ENCODE results near the gene GPRIN3. TPM values are rescaled to one million over a fixed set of nuclear protein-coding genes. Genes with fewer than 3 reads are reported as not detected.

GPRIN3 gene
- total RNA-seq, 1 experiment from 2014 or later = 7.6 TPM

DNA sequence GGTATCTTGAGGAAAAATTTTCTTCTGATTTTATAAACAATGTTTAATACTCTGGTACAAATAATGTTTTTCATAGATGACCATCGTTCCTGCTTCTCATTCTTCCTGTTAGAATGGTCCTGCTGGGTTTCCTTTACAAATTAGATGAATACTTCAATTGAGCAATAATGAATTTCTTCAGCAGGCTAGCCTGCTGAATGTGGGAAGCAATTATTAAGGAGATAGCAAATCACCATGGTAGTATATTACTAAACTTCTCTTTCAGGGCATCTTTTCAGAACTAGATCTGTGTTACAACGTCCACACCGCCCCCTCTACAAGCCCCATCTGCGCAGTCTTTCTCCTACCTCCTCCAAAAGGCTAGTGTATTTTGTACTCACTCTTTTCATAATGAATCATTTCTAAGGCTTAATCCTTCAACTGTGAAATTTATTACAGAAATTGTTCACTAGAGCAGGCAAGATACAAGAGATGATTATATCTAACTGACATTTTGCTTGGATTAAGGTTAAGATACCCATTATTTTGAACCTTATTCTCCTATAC lies 38.4 kb downstream of the GPRIN3 start:
- intact Hi-C loops (cut with micrococcal nuclease; ENCODE audit: unreplicated experiment) = no loop called here
- CTCF ChIA-PET = no interaction called here

DNA sequence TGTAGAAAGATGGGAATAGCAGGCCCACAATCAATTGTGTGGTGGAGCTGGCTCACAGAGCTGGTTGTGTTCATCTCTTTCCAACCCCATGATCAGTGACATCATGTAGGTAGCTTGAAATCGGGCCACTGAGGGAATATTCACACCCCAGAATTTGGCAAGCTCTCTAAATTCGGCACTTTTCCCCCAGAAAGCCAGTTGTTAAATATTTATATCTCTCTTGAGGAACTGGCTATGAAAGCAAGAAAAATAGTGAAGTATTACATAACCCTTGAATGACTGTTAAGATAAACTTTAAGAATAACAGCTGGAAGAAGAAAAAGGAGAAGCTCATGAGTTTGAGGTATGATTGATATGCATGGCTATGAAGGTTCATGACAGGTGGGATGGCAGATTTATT lies 38.9 kb downstream of the GPRIN3 start:
- H3K4me1 Mint-ChIP-seq (ENCODE audit: low read depth, unreplicated experiment) = peaks cover 10% of the 10 kb centered on the region
- intact Hi-C loops (cut with micrococcal nuclease; ENCODE audit: unreplicated experiment) = no loop called here
- DNase-seq = no peak
- H3K9me3 Mint-ChIP-seq (ENCODE audit: low read depth, unreplicated experiment) = peaks cover 5% of the 10 kb centered on the region
- no TSS peak for BruUV-seq (replicated peaks)
- H3K4me3 Mint-ChIP-seq (ENCODE audit: low read depth, unreplicated experiment) = no peak overlapping the region
- TF ChIP-seq, protein P1, sequence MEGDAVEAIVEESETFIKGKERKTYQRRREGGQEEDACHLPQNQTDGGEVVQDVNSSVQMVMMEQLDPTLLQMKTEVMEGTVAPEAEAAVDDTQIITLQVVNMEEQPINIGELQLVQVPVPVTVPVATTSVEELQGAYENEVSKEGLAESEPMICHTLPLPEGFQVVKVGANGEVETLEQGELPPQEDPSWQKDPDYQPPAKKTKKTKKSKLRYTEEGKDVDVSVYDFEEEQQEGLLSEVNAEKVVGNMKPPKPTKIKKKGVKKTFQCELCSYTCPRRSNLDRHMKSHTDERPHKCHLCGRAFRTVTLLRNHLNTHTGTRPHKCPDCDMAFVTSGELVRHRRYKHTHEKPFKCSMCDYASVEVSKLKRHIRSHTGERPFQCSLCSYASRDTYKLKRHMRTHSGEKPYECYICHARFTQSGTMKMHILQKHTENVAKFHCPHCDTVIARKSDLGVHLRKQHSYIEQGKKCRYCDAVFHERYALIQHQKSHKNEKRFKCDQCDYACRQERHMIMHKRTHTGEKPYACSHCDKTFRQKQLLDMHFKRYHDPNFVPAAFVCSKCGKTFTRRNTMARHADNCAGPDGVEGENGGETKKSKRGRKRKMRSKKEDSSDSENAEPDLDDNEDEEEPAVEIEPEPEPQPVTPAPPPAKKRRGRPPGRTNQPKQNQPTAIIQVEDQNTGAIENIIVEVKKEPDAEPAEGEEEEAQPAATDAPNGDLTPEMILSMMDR (IDR thresholded peaks at IDR 0.05; ENCODE audit: unreplicated experiment) = no peak
- H3K27me3 Mint-ChIP-seq (ENCODE audit: unreplicated experiment) = no peaks in the 10 kb centered on the region
- peaks cover 10% of the 10 kb centered on the region for H3K36me3 Mint-ChIP-seq (ENCODE audit: insufficient read depth, unreplicated experiment)
- H3K27ac Mint-ChIP-seq (ENCODE audit: unreplicated experiment) = no peak overlapping the region
- CTCF ChIA-PET = no interaction called here

More for the DNA sequence above, 38.4 kb downstream of the GPRIN3 start:
- TF ChIP-seq, protein P1 (IDR thresholded peaks at IDR 0.05; ENCODE audit: unreplicated experiment) = no peak
- no peaks in the 10 kb centered on the region for H3K27me3 Mint-ChIP-seq (ENCODE audit: unreplicated experiment)
- H3K36me3 Mint-ChIP-seq (ENCODE audit: insufficient read depth, unreplicated experiment) = peaks cover 14% of the 10 kb centered on the region
- peaks cover 15% of the 10 kb centered on the region for H3K4me1 Mint-ChIP-seq (ENCODE audit: low read depth, unreplicated experiment)
- no peak overlapping the region for H3K27ac Mint-ChIP-seq (ENCODE audit: unreplicated experiment)
- no peak for DNase-seq
- no peak overlapping the region for H3K4me3 Mint-ChIP-seq (ENCODE audit: low read depth, unreplicated experiment)
- no TSS peak for BruUV-seq (replicated peaks)
- peaks cover 5% of the 10 kb centered on the region for H3K9me3 Mint-ChIP-seq (ENCODE audit: low read depth, unreplicated experiment)

DNA sequence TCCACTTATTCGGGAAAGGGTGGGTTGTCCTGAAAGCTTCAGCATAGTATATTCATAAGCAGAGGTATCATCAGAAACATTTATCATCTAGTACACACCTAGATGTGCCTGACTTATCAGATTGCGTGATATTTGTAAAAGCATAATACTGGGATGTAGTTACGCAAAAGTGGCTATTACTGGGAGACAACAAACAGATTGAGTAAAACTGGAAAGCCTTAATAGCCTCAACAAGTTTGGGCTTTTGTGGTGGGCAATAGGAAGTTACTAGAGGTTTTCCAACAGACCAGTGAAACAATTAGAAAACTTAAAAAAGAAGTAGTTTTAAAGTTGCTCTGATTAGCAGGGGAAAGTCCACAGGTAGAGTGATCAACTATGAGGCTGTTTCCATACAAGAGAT lies 39.8 kb downstream of the GPRIN3 start:
- no peak overlapping the region for H3K4me3 Mint-ChIP-seq (ENCODE audit: low read depth, unreplicated experiment)
- CTCF ChIA-PET = no interaction called here

DNA sequence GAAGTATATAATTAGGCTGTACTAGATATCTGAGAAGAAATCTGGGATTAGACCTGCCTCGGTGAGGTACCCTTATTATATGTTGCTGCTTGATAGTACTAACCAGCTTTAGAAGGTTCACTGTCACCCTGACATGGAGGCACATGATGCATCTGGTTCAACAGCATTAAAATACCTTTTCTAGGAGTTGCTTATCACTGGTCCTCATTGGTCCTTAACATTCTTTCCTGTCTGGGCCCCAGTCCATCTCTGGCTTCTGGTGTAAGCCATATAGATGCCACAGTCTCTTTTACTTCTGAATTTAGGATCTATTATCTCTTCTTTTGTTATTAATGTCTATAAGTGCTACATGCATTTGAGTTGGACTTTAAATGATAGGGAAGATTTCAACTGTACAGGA lies 40.2 kb downstream of the GPRIN3 start:
- no peak for DNase-seq
- intact Hi-C loops (cut with micrococcal nuclease; ENCODE audit: unreplicated experiment) = no loop called here
- CTCF ChIA-PET = no interaction called here
- Mint-ChIP-seq H3K27ac (ENCODE audit: unreplicated experiment) (no peak overlapping the region), H3K9me3 (ENCODE audit: low read depth, unreplicated experiment) (peaks cover 5% of the 10 kb centered on the region), H3K4me3 (ENCODE audit: low read depth, unreplicated experiment) (no peak overlapping the region), H3K36me3 (ENCODE audit: insufficient read depth, unreplicated experiment) (peaks cover 5% of the 10 kb centered on the region), H3K27me3 (ENCODE audit: unreplicated experiment) (no peaks in the 10 kb centered on the region), H3K4me1 (ENCODE audit: low read depth, unreplicated experiment) (peaks cover 7% of the 10 kb centered on the region)
- TF ChIP-seq, protein P1 (IDR thresholded peaks at IDR 0.05; ENCODE audit: unreplicated experiment) = no peak
- BruUV-seq (replicated peaks) = no TSS peak

More for the DNA sequence above, 39.8 kb downstream of the GPRIN3 start:
- no peaks in the 10 kb centered on the region for H3K27me3 Mint-ChIP-seq (ENCODE audit: unreplicated experiment)
- peaks cover 5% of the 10 kb centered on the region for H3K36me3 Mint-ChIP-seq (ENCODE audit: insufficient read depth, unreplicated experiment)
- H3K9me3 Mint-ChIP-seq (ENCODE audit: low read depth, unreplicated experiment) = peaks cover 5% of the 10 kb centered on the region
- TF ChIP-seq, protein P1 (IDR thresholded peaks at IDR 0.05; ENCODE audit: unreplicated experiment) = no peak
- no peak overlapping the region for H3K27ac Mint-ChIP-seq (ENCODE audit: unreplicated experiment)
- intact Hi-C loops (cut with micrococcal nuclease; ENCODE audit: unreplicated experiment) = no loop called here
- DNase-seq = no peak
- peaks cover 7% of the 10 kb centered on the region for H3K4me1 Mint-ChIP-seq (ENCODE audit: low read depth, unreplicated experiment)
- no TSS peak for BruUV-seq (replicated peaks)

Data from Calu3 (cell line).